Spleen (tissue), 11 donors: ENCODE results near the gene MBD3L2B. TPM values are rescaled to one million over a fixed set of nuclear protein-coding genes. Genes with fewer than 3 reads are reported as not detected.

Source experiments
- DNase-seq: peaks from one replicate; pipeline ENCODE4 v3.0.0-alpha.2; 2020
- H3K27ac ChIP-seq, 8 donors: fragments of 200-600 bp; sonication (generic) in 7 of 8; 1 replicate in 4 of 8; 2 replicates in 4 of 8; pipeline versions ENCODE4 v1.5.0 to v1.8.0; 2016 to 2021; ENCODE audit warnings: inconsistent platforms in 4 of 8, mild to moderate bottlenecking in 4 of 8, moderate library complexity in 1 of 8
- H3K27me3 ChIP-seq, 7 donors: fragments of 200-600 bp; sonication (generic) in 6 of 7; replicated peaks in 1 of 7; 1 replicate in 4 of 7; 2 replicates in 3 of 7; pipeline versions ENCODE4 v1.5.0 to v1.8.0; 2016 to 2021; ENCODE audit warnings: inconsistent platforms in 3 of 7, mild to moderate bottlenecking in 1 of 7
- H3K36me3 ChIP-seq, 6 donors: fragments of 200-600 bp; sonication (generic) in 5 of 6; 1 replicate in 4 of 6; 2 replicates in 2 of 6; pipeline versions ENCODE4 v1.5.0 to v1.8.0; 2016 to 2021; ENCODE audit warnings: inconsistent platforms in 2 of 6
- H3K4me1 ChIP-seq, 6 donors: fragments of 200-600 bp; sonication (generic) in 5 of 6; 1 replicate in 3 of 6; 2 replicates in 3 of 6; pipeline versions ENCODE4 v1.5.0 to v1.8.0; 2016 to 2021; ENCODE audit warnings: inconsistent platforms in 3 of 6
- H3K4me3 ChIP-seq, 8 donors: fragments of 200-600 bp; sonication (generic) in 7 of 8; 1 replicate in 4 of 8; 2 replicates in 4 of 8; pipeline versions ENCODE4 v1.5.0 to v1.8.0; 2016 to 2021; ENCODE audit warnings: inconsistent platforms in 4 of 8, mild to moderate bottlenecking in 4 of 8, moderate library complexity in 2 of 8
- H3K9me3 ChIP-seq, 8 donors: fragments of 200-600 bp; sonication (generic) in 7 of 8; 1 replicate in 4 of 8; 2 replicates in 4 of 8; pipeline versions ENCODE4 v1.5.0 to v1.8.0; 2016 to 2021; ENCODE audit warnings: inconsistent platforms in 4 of 8
- POLR2A ChIP-seq, 3 donors: fragments of 450-650 bp; IDR thresholded peaks; one replicate each; pipeline ENCODE4 v1.5.1; 2017; ENCODE audit warnings: antibody characterized with exemption in 3 of 3, mild to moderate bottlenecking in 1 of 3
- POLR2AphosphoS5 ChIP-seq, 3 donors: sonication (generic); formaldehyde crosslinking; IDR thresholded peaks; one replicate each; pipeline ENCODE4 v1.5.1; 2017; ENCODE audit warnings: antibody characterized with exemption in 3 of 3
- WGBS, 5 donors: extraction: QIAGEN DNeasy Blood & Tissue Kit in 3 of 5; methylation state at CpG; one replicate each; pipeline versions ENCODE4 v1.1.5 to v1.1.7; 2013 to 2018; 5-methylcytosine and 5-hydroxymethylcytosine counted together
- intact Hi-C: fragments of 100-400 bp; cut with DNase I; formaldehyde crosslinking; loops from one replicate; pipeline ENCODE4 v1.15.0; 2023; ENCODE audit warnings: low total_unique reads
- polyA plus RNA-seq, 3 donors: library from polyadenylated mRNA; stranded (reverse); fragments of 200-250 nt; gene quantifications; one replicate each; pipeline ENCODE4 v1.2.1, GENCODE V29; 2013
- total RNA-seq, 7 donors: library from RNA; depleted of rRNA in 3 of 7; stranded (reverse); fragments of >200 nt in 3 of 7; fragmentation: NEBNext Ultra II Directional in 4 of 7; extraction: Animal tissue kit (Norgen Biotek cat#: 25700) in 4 of 7; gene quantifications; one replicate each; pipeline versions ENCODE4 v1.1.0 to v1.2.1, GENCODE V29; 2016 to 2021
- TF ChIP-seq, protein P1 (sequence below), 11 experiments: fragments of 200-600 bp in 7 of 11; fragments of 450-650 bp in 4 of 11; sonication (generic) in 4 of 11; IDR thresholded peaks in 8 of 11; conservative IDR thresholded peaks in 3 of 11; 1 replicate in 7 of 11; 2 replicates in 4 of 11; pipeline versions ENCODE4 v1.4.0 to v1.8.0; 2016 to 2021; ENCODE audit warnings: antibody characterized with exemption in 11 of 11, inconsistent platforms in 4 of 11, mild to moderate bottlenecking in 1 of 11
- donor health status: healthy with polysubstance abuse.
- donor health status: DM: no; HTN: no; CAD: no; lungs with moderate emphysema.
- donor health status: DM: no; HTN: no; CAD: no.
- donor health status: Bipolar disorder and iron deficiency.
- donor health status: healthy.
- donor health status: DM: no; HTN: no; CAD: no.
- donor health status: DM: yes; HTN: yes; CAD: no.

Gene MBD3L2B
- total and polyA plus RNA-seq, 10 donors = not detected

DNA sequence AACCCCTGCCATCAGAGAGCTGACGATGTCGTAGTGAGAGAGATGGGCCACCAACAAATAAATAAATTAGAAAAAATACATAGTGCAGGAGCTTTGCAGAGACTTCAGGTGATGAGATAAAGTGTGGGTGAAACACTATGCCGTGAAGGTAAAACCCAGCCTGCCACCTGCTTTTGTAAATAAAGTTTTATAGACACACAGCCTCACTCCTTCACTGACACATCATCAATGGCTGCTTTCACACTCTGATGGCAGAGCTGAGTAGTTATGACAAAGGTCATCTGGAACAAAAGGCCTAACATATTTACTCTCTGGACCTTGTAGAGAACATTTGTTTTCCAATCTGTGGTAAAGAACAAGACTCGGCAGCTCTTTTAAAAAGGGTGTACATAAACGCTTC lies 45.0 kb downstream of the MBD3L2B start:
- Histone ChIP-seq H3K36me3 (no peaks in the 10 kb centered on the region), H3K4me1 (no peaks in the 10 kb centered on the region), H3K27ac (no peak overlapping the region), H3K27me3 (peaks cover 0 to 4% (median 0%) of the 10 kb centered on the region in 7 donors), H3K4me3 (no peak overlapping the region), H3K9me3 (peaks cover 0 to 28% (median 25%) of the 10 kb centered on the region in 8 donors)
- intact Hi-C loops = no loop called here
- 88 to 93% (median 90%) methylated on average over 5 of the region's 5 CpGs for WGBS, 5 donors
- no peak for TF ChIP-seq POLR2A (IDR thresholded peaks at IDR 0.05)
- TF ChIP-seq POLR2AphosphoS5 (IDR thresholded peaks at IDR 0.05) = no peak
- TF ChIP-seq, protein P1, sequence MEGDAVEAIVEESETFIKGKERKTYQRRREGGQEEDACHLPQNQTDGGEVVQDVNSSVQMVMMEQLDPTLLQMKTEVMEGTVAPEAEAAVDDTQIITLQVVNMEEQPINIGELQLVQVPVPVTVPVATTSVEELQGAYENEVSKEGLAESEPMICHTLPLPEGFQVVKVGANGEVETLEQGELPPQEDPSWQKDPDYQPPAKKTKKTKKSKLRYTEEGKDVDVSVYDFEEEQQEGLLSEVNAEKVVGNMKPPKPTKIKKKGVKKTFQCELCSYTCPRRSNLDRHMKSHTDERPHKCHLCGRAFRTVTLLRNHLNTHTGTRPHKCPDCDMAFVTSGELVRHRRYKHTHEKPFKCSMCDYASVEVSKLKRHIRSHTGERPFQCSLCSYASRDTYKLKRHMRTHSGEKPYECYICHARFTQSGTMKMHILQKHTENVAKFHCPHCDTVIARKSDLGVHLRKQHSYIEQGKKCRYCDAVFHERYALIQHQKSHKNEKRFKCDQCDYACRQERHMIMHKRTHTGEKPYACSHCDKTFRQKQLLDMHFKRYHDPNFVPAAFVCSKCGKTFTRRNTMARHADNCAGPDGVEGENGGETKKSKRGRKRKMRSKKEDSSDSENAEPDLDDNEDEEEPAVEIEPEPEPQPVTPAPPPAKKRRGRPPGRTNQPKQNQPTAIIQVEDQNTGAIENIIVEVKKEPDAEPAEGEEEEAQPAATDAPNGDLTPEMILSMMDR (IDR thresholded peaks at IDR 0.05 in 8 of 11, conservative IDR thresholded peaks at IDR 0.05 in 3 of 11) = no peak
- no peak for DNase-seq

DNA sequence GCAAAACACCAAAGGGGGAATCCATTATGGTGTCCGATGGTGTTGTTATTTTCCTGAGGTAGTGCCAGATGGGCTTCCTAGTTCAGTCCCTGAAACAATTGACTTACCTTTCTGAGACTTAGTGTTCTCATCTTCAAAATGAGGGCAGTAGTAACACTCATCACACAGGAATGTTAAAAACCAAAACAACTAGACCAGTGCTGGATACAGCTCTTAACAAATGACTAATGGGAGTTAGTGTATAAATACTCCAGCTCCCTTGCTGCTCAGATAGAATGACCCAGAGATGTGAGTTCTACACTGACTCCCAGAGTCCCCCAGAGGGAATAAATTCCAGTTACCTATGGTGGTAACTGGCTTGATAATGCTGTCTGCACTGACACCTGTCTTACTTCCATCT lies 49.9 kb downstream of the MBD3L2B start:
- Histone ChIP-seq H3K27ac (no peak overlapping the region), H3K4me1 (no peaks in the 10 kb centered on the region), H3K4me3 (no peak overlapping the region), H3K36me3 (no peaks in the 10 kb centered on the region), H3K9me3 (no peaks in the 10 kb centered on the region), H3K27me3 (peaks cover 0 to 4% (median 0%) of the 10 kb centered on the region in 7 donors)
- 88 to 100% (median 100%) methylated on average over 1 of the region's 1 CpG for WGBS, 5 donors
- intact Hi-C loops = no loop called here
- TF ChIP-seq POLR2A (IDR thresholded peaks at IDR 0.05) (no peak), POLR2AphosphoS5 (IDR thresholded peaks at IDR 0.05) (no peak)
- TF ChIP-seq, protein P1 (IDR thresholded peaks at IDR 0.05 in 8 of 11, conservative IDR thresholded peaks at IDR 0.05 in 3 of 11) = no peak
- DNase-seq = no peak

DNA sequence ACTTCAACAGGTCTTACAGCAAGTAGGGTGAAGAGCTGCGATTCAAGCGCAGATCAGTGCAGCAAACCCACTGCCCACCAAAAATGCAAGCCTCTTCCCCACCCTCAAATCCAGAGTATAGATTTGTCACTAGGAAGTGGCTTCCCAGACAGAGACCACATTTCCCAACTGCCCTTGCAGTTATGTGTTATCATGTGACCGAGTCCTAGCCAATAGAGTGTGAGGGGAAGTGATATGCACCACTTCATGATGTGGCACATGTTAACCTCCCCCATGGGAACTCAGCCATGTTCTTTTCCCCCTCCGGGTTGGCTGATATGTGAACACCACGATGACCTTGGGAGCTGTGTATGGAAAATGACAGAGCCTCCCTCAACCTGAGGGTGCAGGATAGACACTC lies 50.8 kb downstream of the MBD3L2B start:
- Histone ChIP-seq H3K27ac (peak overlapping the region in 4 of 8 donors; percentile 24 to 47 (median 34)), H3K9me3 (no peaks in the 10 kb centered on the region), H3K27me3 (peaks cover 0 to 10% (median 0%) of the 10 kb centered on the region in 7 donors), H3K4me1 (no peaks in the 10 kb centered on the region), H3K4me3 (no peak overlapping the region), H3K36me3 (no peaks in the 10 kb centered on the region)
- TF ChIP-seq POLR2AphosphoS5 (IDR thresholded peaks at IDR 0.05) = no peak
- TF ChIP-seq, protein P1 (IDR thresholded peaks at IDR 0.05 in 8 of 11, conservative IDR thresholded peaks at IDR 0.05 in 3 of 11) = no peak
- no peak for TF ChIP-seq POLR2A (IDR thresholded peaks at IDR 0.05)
- intact Hi-C loops = no loop called here
- DNase-seq = no peak
- WGBS, 5 donors = 74 to 84% (median 80%) methylated on average over 5 of the region's 5 CpGs

DNA sequence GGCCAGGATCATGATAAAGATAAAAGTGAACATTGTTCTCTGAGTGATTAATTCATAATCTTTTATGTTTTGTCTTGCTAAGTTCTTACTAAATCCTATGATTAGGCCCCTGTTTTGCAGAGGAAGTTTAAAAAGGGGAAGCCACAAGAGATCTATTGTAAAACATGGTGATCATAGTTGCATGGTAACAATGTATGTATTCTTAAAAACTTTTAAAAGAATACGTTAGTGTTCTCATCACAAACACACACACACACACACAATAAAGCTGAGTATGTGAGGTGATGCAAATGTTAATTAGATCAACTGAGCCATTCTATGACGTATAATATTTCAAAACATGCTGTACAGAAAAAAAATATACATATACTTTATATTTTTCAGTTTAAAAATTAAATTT lies 51.2 kb downstream of the MBD3L2B start:
- Histone ChIP-seq H3K27ac (peak overlapping the region in 4 of 8 donors; percentile 24 to 47 (median 34)), H3K4me1 (no peaks in the 10 kb centered on the region), H3K36me3 (no peaks in the 10 kb centered on the region), H3K4me3 (no peak overlapping the region), H3K9me3 (no peaks in the 10 kb centered on the region), H3K27me3 (peaks cover 0 to 13% (median 0%) of the 10 kb centered on the region in 7 donors)
- intact Hi-C loops = no loop called here
- DNase-seq = no peak
- TF ChIP-seq, protein P1 (IDR thresholded peaks at IDR 0.05 in 8 of 11, conservative IDR thresholded peaks at IDR 0.05 in 3 of 11) = no peak
- TF ChIP-seq POLR2AphosphoS5 (IDR thresholded peaks at IDR 0.05) (no peak), POLR2A (IDR thresholded peaks at IDR 0.05) (no peak)
- WGBS, 5 donors = 37 to 52% (median 46%) methylated on average over 2 of the region's 2 CpGs
